ENCODE results near the gene CASKIN1. TPM values are rescaled to one million over a fixed set of nuclear protein-coding genes. Genes with fewer than 3 reads are reported as not detected.

The CASKIN1 gene
- total and polyA plus RNA-seq, 4 donors, result 0.13 to 0.28 (median 0.15) TPM; not detected in 1

DNA sequence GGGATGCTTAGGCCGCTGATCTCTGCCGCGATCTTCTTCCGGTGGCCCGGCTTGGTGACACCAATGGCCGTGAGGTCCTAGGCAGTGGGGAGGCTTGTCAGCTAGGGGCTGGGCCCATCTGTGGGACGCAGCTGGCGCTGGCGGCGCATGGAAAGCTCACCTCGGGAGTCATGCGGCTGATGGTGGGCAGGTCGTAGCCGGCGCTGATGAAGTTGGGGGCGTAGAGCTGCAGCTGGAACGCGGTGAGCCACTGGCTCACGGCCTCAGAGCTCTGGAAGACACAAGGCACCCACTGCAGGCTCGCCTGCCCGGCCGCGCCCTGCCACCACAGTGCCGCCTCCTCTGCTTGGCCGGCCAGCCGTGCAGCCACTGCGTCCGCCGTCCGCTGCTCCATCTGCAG lies 12.7 kb downstream of the CASKIN1 start:
- no peak for DNase-seq
- 94 to 95% methylated on average over 27 to 30 of the region's 30 CpGs for WGBS, 2 donors
- Histone ChIP-seq H3K27me3 (ENCODE audit: control insufficient read depth in 1 of 2, insufficient read depth in 2 of 2, low read length in 1 of 2) (no peaks in the 10 kb centered on the region), H3K9me3 (ENCODE audit: control insufficient read depth, low read length) (no peaks in the 10 kb centered on the region), H3K36me3 (ENCODE audit: control insufficient read depth in 1 of 2, insufficient read depth in 2 of 2, low read length in 1 of 2) (no peaks in the 10 kb centered on the region), H3K4me1 (ENCODE audit: control insufficient read depth in 1 of 2, insufficient read depth in 2 of 2, low read length in 2 of 2) (no peaks in the 10 kb centered on the region), H3K27ac (ENCODE audit: low read depth in 1 of 2, low read length in 2 of 2) (no peak overlapping the region), H3K4me3 (ENCODE audit: low read length in 2 of 2) (no peak overlapping the region)
- ATAC-seq (ENCODE audit: low FRiP score), result no peak
- intact Hi-C loops (cut with DNase I), result no loop called here

DNA sequence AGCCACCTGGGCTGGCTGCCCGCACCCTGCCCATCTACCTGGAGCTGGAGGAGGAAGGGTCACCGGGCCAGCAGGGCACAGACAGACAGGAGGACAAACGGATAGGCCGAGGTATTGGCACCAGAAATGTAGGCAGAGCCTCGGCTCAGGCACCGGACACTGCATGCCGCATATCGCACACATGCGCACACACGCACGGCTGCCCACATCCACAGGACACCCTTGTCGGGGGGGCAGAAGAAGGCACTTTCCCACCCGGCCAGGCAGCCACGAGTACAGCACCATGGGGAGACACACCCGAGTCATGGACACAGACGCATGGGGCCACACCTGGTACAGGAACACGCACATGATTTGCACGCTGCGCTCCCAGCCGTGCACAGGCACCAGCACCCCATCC lies 14.5 kb downstream of the CASKIN1 start:
- WGBS, 2 donors, result 93% methylated on average over 20 of the region's 20 CpGs
- DNase-seq, result no peak

GRCh38 chr16:2180962-2181923 lies 15.2 kb downstream of the CASKIN1 start:
- Histone ChIP-seq H3K9me3 (ENCODE audit: control insufficient read depth, low read length) (no peaks in the 10 kb centered on the region), H3K4me3 (ENCODE audit: low read length in 2 of 2) (no peak overlapping the region), H3K27ac (ENCODE audit: low read depth in 1 of 2, low read length in 2 of 2) (no peak overlapping the region), H3K4me1 (ENCODE audit: control insufficient read depth in 1 of 2, insufficient read depth in 2 of 2, low read length in 2 of 2) (no peaks in the 10 kb centered on the region), H3K36me3 (ENCODE audit: control insufficient read depth in 1 of 2, insufficient read depth in 2 of 2, low read length in 1 of 2) (peaks cover 0 to 3% of the 10 kb centered on the region in 2 donors), H3K27me3 (ENCODE audit: control insufficient read depth in 1 of 2, insufficient read depth in 2 of 2, low read length in 1 of 2) (no peaks in the 10 kb centered on the region)
- no peak for DNase-seq
- 89 to 91% methylated on average over 45 to 46 of the region's 46 CpGs for WGBS, 2 donors
- intact Hi-C loops (cut with DNase I), result no loop called here
- no peak for ATAC-seq (ENCODE audit: low FRiP score)

More for the DNA sequence above, 14.5 kb downstream of the CASKIN1 start:
- Histone ChIP-seq H3K4me1 (ENCODE audit: control insufficient read depth in 1 of 2, insufficient read depth in 2 of 2, low read length in 2 of 2) (no peaks in the 10 kb centered on the region), H3K9me3 (ENCODE audit: control insufficient read depth, low read length) (no peaks in the 10 kb centered on the region), H3K4me3 (ENCODE audit: low read length in 2 of 2) (no peak overlapping the region), H3K27me3 (ENCODE audit: control insufficient read depth in 1 of 2, insufficient read depth in 2 of 2, low read length in 1 of 2) (no peaks in the 10 kb centered on the region), H3K36me3 (ENCODE audit: control insufficient read depth in 1 of 2, insufficient read depth in 2 of 2, low read length in 1 of 2) (peaks cover 0 to 2% of the 10 kb centered on the region in 2 donors), H3K27ac (ENCODE audit: low read depth in 1 of 2, low read length in 2 of 2) (no peak overlapping the region)
- intact Hi-C loops (cut with DNase I), result no loop called here
- ATAC-seq (ENCODE audit: low FRiP score), result no peak

DNA sequence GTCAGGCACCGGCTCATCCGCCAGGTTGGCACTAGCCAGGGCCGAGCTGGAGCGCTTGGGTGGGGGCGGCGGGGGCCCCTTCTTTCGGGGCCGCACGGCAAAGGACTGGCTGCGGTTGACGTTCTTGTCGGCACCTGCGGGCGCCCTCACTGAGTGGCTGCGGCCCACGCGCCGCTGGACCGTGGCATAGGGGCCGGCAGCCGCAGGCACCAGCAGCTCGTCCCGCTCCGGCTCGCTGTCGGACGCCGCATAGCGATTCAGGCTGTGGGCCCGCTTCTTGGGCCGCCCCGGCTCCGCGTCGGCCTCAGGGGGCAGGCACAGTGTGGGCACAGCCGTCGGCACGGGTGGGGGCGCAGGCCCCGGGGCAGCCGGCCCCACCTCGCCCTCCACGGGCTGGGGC lies 15.9 kb downstream of the CASKIN1 start:
- ATAC-seq (ENCODE audit: low FRiP score) (no peak), DNase-seq (no peak)
- no peaks in the 10 kb centered on the region for H3K4me1 ChIP-seq (ENCODE audit: control insufficient read depth in 1 of 2, insufficient read depth in 2 of 2, low read length in 2 of 2)
- no peaks in the 10 kb centered on the region for H3K27me3 ChIP-seq (ENCODE audit: control insufficient read depth in 1 of 2, insufficient read depth in 2 of 2, low read length in 1 of 2)
- WGBS, 2 donors, result 94 to 95% methylated on average over 43 of the region's 43 CpGs
- no peak overlapping the region for H3K27ac ChIP-seq (ENCODE audit: low read depth in 1 of 2, low read length in 2 of 2)
- H3K9me3 ChIP-seq (ENCODE audit: control insufficient read depth, low read length), result no peaks in the 10 kb centered on the region
- peaks cover 0 to 7% of the 10 kb centered on the region in 2 donors for H3K36me3 ChIP-seq (ENCODE audit: control insufficient read depth in 1 of 2, insufficient read depth in 2 of 2, low read length in 1 of 2)
- H3K4me3 ChIP-seq (ENCODE audit: low read length in 2 of 2), result no peak overlapping the region
- intact Hi-C loops (cut with DNase I), result no loop called here

- no peak for ATAC-seq (ENCODE audit: low FRiP score)
- intact Hi-C loops (cut with DNase I), result no loop called here
- H3K27ac ChIP-seq (ENCODE audit: low read depth in 1 of 2, low read length in 2 of 2), result no peak overlapping the region
- no peak for DNase-seq
- peaks cover 0 to 7% of the 10 kb centered on the region in 2 donors for H3K36me3 ChIP-seq (ENCODE audit: control insufficient read depth in 1 of 2, insufficient read depth in 2 of 2, low read length in 1 of 2)
- 96 to 97% methylated on average over 29 to 31 of the region's 31 CpGs for WGBS, 2 donors
- no peaks in the 10 kb centered on the region for H3K27me3 ChIP-seq (ENCODE audit: control insufficient read depth in 1 of 2, insufficient read depth in 2 of 2, low read length in 1 of 2)
- no peak overlapping the region for H3K4me3 ChIP-seq (ENCODE audit: low read length in 2 of 2)
- no peaks in the 10 kb centered on the region for H3K9me3 ChIP-seq (ENCODE audit: control insufficient read depth, low read length)
- H3K4me1 ChIP-seq (ENCODE audit: control insufficient read depth in 1 of 2, insufficient read depth in 2 of 2, low read length in 2 of 2), result no peaks in the 10 kb centered on the region
These were observed 16.8 kb downstream of the CASKIN1 start for GRCh38 chr16:2179576-2179975.

GRCh38 chr16:2179107-2179501 lies 17.3 kb downstream of the CASKIN1 start:
- no peak overlapping the region for H3K27ac ChIP-seq (ENCODE audit: low read depth in 1 of 2, low read length in 2 of 2)
- 44 to 46% methylated on average over 31 to 50 of the region's 50 CpGs for WGBS, 2 donors
- no peak overlapping the region for H3K4me3 ChIP-seq (ENCODE audit: low read length in 2 of 2)
- no peak for ATAC-seq (ENCODE audit: low FRiP score)
- H3K4me1 ChIP-seq (ENCODE audit: control insufficient read depth in 1 of 2, insufficient read depth in 2 of 2, low read length in 2 of 2), result no peaks in the 10 kb centered on the region
- no peaks in the 10 kb centered on the region for H3K27me3 ChIP-seq (ENCODE audit: control insufficient read depth in 1 of 2, insufficient read depth in 2 of 2, low read length in 1 of 2)
- H3K36me3 ChIP-seq (ENCODE audit: control insufficient read depth in 1 of 2, insufficient read depth in 2 of 2, low read length in 1 of 2), result peaks cover 0 to 7% of the 10 kb centered on the region in 2 donors
- intact Hi-C loops (cut with DNase I), result no loop called here
- no peaks in the 10 kb centered on the region for H3K9me3 ChIP-seq (ENCODE audit: control insufficient read depth, low read length)
- no peak for DNase-seq

- Histone ChIP-seq H3K4me3 (ENCODE audit: low read length in 2 of 2) (no peak overlapping the region), H3K4me1 (ENCODE audit: control insufficient read depth in 1 of 2, insufficient read depth in 2 of 2, low read length in 2 of 2) (no peaks in the 10 kb centered on the region), H3K27ac (ENCODE audit: low read depth in 1 of 2, low read length in 2 of 2) (no peak overlapping the region), H3K36me3 (ENCODE audit: control insufficient read depth in 1 of 2, insufficient read depth in 2 of 2, low read length in 1 of 2) (peaks cover 0 to 10% of the 10 kb centered on the region in 2 donors), H3K9me3 (ENCODE audit: control insufficient read depth, low read length) (no peaks in the 10 kb centered on the region), H3K27me3 (ENCODE audit: control insufficient read depth in 1 of 2, insufficient read depth in 2 of 2, low read length in 1 of 2) (no peaks in the 10 kb centered on the region)
- 32 to 38% methylated on average over 33 to 106 of the region's 106 CpGs for WGBS, 2 donors
- ATAC-seq (ENCODE audit: low FRiP score), result no peak
- intact Hi-C loops (cut with DNase I), result no loop called here
- DNase-seq, result no peak
These were observed 17.9 kb downstream of the CASKIN1 start for GRCh38 chr16:2178321-2179106.

- DNase-seq (no peak), ATAC-seq (ENCODE audit: low FRiP score) (no peak)
- no peaks in the 10 kb centered on the region for H3K9me3 ChIP-seq (ENCODE audit: control insufficient read depth, low read length)
- H3K4me1 ChIP-seq (ENCODE audit: control insufficient read depth in 1 of 2, insufficient read depth in 2 of 2, low read length in 2 of 2), result no peaks in the 10 kb centered on the region
- 92 to 96% methylated on average over 20 of the region's 20 CpGs for WGBS, 2 donors
- H3K36me3 ChIP-seq (ENCODE audit: control insufficient read depth in 1 of 2, insufficient read depth in 2 of 2, low read length in 1 of 2), result peaks cover 0 to 12% of the 10 kb centered on the region in 2 donors
- no peak overlapping the region for H3K27ac ChIP-seq (ENCODE audit: low read depth in 1 of 2, low read length in 2 of 2)
- no peaks in the 10 kb centered on the region for H3K27me3 ChIP-seq (ENCODE audit: control insufficient read depth in 1 of 2, insufficient read depth in 2 of 2, low read length in 1 of 2)
- no peak overlapping the region for H3K4me3 ChIP-seq (ENCODE audit: low read length in 2 of 2)
- intact Hi-C loops (cut with DNase I), result no loop called here
These were observed 18.8 kb downstream of the CASKIN1 start for GRCh38 chr16:2177561-2177960.
